GM21367 (cell line): ENCODE data around the gene NELL1.

Experiments used
- ATAC-seq: cut with Tn5 transposase; IDR thresholded peaks from one replicate; pipeline ENCODE4 v1.9.1; 2021; ENCODE audit not compliant: unreplicated experiment

NELL1 gene

DNA sequence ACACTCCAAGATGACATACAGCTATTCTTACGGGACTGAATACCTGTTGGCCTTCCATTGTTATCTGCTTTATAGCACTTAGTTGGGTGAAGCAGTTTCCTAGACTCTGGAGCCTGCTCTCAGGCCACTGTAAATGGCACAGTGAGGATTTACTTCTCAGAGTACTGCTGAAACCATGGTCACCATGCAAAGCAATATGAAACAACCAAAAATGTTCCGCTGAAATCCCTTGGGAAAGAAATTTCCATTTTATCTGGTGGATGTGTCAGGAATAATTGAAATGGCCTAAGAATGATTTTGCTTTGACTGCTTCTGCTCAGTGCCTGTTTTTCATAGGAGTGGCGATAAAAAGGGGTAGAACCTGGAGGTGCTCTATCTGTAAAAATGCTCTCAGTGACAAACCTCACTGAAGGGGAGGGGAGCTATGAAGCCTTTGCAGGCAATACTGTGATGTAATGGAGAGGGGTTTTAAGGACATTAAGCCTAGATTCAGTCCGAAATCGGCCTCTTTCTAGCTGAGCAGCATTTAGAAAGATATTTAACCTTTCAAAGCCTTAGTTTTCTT is 871.9 kb downstream of the NELL1 start:
- ATAC-seq, result no peak

DNA sequence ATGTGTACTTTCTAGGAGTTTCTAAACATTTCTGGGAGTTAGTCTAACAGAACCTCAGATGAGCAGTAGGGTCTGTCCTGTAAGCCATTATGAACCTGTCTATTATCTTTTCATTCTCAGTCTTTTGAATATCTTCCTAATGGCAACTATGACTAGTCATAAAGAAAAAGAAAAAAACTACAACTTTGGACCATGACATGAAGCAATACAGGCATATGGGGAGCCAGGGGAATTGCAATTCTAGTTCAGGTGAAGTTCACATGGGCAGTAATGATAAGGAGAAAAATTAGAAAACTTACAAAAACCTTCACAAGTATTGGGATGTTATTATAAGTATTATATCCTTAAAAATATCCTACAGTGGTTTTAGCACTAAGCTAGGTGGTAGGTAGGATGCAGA is 874.5 kb downstream of the NELL1 start:
- no peak for ATAC-seq

DNA sequence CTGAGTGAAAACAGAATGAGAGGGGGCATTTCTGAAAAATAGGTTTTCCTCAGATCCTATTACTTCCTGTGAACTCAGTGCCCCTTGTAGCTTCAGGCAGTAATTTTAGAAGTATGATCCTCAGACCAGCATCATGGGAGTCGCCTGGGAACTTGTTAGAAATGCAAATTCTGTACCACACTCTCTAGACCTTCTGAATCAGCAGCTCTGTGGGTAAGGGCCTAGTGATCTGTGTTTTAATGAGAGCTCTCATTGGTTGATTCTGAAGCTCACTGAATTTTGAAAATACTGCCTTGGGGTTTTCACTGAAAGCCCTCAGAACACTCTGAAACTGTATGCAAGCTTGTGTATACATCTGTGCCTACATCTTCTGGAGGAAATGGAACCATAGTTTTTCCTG is 876.3 kb downstream of the NELL1 start:
- no peak for ATAC-seq

DNA sequence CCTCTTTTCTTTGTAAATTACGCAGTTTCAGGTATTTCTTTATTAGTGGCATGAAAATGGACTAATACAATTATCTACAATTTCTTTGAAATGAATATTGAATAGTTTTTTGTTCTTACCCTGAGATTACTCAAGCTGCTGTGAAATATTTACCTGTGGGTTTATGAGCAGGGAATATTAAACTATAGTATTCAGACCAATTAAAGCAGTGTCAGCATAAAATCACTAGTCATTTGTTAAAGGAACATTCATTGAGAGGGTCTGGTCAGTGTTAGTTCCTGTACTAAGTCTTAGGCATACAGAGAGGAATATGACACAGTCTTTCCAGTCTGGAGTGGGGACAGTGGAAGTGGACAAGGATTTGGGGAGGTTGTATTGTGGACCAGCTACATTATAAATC is 877.3 kb downstream of the NELL1 start:
- ATAC-seq, result no peak

DNA sequence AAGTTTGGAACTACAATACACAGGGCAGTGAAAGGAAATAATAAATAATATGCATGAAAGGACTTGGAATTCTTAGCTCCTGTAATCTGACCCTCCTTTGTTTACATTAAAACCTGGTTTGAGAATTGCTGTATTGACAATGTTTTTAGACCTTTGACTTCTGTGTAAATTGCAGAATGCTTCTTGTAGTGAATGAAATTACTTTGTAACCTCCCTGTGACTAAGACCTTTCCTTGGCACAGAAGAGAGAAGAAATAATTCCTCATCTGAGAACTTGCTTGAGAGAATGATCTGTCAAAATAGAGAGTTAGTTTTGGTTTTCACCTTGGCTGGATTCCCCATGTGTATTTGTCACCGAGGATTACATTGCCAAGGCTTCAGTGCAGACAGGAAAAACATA is 883.5 kb downstream of the NELL1 start:
- ATAC-seq, result no peak

DNA sequence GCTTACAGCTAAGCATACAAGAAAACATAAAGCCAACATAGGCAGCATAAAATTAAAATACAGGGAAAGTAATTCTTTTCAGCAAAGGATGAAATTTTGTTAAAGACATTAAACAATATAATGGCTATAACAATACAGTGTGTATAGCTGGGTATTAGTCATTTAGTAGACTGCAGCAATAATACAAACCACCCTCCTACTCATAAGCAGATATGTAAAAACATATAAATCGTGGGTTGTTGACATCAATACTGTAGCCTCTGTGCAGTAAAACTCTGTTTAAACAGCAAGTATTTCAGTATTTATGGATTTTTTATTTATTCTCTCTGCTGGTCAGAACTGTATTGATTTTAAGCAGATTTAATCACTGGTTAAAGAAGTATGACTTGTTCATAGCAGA is 884.4 kb downstream of the NELL1 start:
- ATAC-seq, result no peak

DNA sequence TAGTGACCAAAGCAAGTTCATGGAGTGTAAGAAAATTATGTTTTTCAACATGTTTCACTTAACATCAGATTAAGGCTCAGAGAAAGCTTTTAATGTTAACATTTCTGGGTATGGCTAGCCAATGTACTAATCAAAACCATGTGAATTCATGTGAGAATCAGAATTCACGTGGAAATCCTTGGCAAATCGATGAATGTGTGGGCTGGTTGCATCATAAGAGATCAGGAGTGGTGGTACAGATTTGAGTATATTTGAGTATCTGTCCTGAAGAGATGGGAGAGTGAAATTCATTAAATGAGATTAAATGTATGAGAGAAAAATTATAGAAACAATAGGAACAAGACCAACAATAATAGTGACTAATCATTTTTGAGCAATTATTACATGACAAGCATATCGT is 884.9 kb downstream of the NELL1 start:
- no peak for ATAC-seq

DNA sequence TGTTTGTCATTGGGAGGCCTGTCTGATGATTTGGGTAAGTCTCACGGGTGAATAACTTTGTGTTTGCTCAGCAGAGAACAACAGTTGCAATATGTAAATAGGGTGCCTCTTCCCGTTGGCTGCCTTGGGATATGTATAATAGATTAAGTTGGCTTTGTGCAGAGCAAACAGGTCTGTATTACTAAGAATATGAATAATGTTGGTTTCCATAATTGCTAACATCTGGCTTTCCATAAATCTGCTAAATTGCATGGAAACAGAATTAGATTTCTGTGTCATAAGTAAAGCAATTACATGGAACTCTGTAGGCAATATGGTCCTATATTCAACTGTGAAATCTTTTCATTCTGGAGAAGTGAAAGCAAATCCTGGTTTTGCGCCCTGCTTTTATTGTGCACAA is 887.5 kb downstream of the NELL1 start:
- no peak for ATAC-seq

DNA sequence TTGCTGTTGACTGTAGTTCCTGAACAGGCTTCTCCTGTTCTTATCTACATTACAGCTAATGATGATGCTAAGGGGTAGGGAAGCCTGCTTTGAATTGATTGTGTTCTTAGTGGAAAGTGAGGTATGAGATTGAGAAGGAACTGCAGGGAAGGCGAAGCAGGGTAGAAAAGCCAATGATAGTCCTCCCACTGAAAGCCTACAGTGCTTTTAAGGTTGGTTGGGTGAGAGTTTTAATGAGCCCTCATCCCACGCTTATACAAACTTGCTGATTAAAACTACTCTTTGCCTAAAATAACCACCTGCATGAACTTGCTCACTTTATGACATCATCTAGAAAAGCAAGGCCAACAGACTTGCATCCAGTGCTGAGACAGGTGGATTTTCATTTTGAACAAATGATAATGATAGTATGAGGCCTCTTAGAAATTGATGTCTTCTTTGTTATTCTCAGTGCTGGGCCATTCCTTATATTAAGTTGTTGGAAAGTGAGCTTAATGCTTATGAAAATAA is 891.1 kb downstream of the NELL1 start:
- ATAC-seq, result no peak

DNA sequence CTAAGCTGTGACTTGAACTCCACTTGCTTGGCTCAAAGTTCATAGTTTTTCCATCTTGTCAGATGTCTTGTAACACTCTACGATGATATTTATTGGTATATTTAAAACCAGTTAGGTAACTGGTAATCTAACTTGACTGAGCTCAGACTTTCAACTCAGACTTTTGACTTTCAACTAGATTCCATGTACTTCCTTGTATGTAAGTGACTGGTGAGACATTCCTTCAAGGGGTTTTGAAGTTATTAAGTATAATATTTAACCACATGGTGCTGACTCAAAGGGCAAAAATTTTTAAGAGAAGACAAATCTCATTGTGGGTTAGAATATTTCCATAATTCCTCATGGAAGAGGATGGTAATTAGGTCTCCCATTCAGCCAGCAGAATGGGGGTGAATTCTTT is 892.2 kb downstream of the NELL1 start:
- no peak for ATAC-seq

DNA sequence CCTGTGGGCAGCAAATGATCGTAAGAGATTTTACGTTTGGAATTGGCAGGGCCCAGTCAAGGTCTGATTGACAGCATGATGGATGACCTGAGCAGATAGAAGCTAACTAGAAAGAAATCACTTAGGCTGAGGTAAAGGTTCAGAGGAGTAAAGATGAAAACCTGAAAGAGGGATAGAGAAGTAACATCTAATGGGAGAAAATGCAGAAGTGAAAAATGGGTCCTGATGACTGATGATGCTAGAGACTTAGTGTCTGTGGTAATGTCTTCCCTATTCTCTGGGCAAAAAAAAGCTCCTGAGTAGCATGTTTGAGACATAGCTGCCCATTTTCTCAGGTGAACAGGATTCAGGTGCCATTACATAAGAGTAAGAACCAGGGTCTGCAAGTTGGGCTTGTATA is 894.7 kb downstream of the NELL1 start:
- ATAC-seq, result no peak

DNA sequence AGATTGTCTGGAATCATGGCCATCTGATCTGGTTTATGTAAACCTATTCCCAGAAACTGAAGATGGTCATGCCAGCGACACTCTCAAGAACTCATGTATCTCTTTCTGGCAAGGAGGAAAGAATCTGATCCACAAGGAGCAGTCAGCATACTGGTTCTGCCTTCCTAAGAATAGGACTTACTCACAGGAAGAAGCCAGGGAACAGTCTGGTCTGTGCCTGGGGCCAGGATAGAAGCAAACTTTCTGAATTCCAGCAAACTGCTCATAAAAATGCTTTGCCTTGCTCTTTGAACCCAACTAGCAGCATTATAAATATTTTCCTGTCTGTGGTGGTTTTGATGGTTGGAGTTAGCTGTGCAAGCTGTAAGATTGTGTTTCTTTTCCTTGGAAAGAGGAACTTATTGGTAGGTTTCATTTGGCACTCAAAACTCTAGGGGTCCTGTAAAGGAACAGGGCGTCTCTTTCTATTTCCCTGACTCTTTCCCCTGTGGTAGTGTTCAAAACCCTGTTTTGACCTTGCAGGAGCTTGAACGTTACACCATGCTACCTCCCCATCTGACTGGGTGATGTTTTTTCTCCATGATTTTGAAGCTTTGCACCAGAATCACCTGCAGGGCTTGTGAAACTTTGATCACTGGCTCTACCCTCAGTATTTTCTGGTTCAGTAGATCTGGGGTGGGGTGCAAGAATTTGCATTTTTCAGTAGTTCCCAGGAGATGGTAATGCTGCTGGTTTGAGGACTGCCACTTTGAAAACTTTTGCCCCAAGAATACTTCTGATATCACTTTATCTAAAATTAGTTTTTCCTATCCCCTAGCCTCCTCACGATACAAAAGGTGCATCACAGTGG is 895.7 kb downstream of the NELL1 start:
- ATAC-seq, result no peak

DNA sequence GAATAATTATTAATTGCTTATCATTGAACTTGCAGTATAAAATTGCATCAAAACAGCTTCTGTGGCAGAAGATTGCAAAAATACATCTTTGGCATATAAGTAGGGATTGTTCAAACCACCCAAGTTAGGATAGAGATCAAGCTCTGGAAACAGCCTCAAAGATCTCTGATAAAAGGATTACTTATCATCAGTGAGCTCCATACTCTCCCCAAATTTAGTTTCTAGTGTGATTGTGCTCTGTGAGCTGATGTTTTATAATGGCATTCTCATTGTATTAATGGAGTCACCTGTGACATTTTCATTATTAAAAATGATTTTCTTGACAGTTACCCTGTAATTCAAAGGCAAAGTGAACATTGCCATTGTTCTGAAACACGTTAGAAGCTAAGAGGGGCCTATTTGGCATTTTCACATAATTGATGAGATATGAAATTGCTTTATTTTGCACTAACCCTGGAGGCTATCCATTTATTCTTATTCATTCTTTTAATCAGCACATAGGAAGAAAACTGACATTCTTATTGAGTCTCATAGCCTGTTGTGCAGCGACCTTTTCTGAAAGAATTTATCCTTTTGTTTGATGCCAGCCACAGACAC is 897.2 kb downstream of the NELL1 start:
- no peak for ATAC-seq

DNA sequence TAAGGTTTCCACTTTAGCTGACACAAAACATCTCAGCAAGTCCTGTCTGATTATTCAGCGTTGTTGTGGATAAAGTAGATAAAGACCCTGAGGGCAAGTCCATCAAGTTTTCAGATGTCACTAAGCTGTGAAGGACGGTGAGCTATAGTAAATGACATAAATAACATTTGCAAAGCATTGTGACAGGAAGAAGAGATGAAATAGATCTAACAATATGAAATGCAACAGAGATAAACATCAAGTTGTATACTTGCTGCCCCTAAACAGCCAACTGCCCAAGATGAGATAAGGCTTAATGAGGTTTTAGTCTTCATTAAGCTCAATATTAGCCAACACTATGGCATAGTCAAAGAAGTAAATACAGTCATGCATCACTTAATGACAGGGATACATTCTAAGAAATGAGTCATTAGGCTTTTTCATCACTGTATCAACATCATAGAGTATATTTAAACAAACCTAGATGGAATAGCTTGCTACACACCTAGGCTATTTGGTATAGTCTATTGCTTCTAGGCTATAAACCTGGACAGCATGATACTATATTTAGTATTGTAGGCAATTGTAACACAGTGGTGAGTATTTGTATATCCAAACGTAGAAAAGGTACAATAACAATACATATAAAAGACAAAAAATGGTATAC is 898.4 kb downstream of the NELL1 start:
- no peak for ATAC-seq

DNA sequence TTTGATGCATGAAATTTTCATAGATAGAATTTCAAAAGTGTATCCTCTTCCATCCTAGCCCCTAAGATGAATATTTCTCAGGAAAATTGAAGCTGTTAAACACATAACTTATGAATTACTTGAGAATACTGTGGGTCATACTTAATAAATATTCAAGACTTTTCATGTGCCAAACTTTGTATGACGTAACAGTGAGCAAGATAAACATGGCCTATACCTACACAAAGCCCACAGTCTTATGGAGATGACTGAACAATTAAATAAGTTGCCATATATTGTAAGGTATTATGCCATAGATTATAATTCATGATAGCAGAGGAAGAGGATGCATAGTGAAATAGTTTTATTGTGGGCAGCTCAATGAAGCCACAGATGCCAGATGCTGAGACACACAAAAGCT is 902.8 kb downstream of the NELL1 start:
- no peak for ATAC-seq

DNA sequence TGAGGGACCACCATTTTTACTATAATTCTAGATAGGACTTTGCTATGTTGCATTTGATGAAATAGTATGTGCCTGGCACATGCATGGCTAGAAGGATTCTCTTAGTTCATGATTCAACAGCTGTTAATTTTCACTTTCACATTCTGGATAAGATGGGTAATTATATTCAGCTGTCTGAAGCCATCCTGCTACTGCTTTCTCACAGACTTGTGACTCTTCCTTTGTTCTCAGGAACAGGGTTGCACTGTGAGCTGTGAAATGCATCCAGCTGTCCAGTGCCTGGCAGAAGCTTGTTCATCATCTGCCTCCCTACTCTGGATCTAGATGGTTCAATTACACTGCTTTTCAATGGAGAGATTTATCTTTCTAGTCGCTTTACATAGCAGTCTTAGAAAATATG is 913.4 kb downstream of the NELL1 start:
- ATAC-seq, result no peak

DNA sequence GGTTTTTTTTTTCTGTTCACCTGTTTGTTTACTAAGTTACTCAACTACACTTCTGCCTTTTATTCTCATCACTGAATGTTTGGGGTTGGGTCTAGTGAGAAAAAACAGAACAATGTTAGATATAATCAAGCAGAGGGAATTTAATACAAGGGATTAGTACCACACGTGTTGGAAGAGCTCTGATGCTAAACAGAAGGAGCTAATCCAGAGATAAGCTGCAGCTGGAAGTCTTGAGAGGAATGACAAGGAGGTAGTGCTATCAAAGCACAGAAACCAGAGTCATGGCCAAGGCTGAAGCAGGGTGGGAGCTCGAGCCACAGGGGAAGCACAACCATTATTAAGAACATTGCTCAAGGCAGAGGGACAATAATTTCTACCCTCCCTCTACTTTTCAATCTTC is 919.4 kb downstream of the NELL1 start:
- ATAC-seq, result no peak

DNA sequence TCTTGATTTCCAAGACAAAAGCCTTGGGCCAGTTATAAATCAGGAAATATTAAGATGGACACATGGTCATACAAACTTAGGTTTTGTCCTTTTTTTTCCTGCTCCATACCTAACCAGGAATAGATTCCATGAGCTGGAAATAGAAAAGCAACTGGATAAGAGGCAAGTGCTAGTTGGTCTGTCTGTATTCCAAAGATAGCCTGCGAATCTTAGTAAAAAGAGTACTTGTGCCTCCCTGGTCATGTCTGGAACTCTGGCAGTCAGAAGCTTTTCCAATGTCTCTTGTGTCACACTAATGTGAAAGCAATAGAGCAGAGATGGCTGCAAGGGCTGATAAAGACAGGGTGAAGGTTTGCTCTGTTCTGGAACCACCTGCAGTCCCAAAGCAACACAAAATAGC is 933.3 kb downstream of the NELL1 start:
- no peak for ATAC-seq

DNA sequence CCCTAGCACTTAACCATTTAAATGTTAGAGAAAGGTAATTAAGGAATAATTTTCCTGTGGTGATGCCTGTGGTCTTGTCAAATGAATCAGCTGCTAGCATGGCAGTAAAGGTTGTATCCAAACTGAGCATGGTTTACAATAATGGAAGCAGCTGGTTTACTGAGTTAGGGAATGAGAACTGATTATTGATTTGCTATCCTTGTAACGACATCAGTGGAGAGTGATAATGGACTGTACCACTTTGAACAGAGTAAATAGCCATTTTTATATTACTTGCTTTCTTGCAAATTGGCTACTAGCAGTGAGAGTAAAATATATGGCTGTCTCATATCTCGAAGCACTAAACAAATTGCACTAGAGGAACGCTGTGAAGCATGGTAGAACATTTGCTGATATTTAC is 934.5 kb downstream of the NELL1 start:
- no peak for ATAC-seq

DNA sequence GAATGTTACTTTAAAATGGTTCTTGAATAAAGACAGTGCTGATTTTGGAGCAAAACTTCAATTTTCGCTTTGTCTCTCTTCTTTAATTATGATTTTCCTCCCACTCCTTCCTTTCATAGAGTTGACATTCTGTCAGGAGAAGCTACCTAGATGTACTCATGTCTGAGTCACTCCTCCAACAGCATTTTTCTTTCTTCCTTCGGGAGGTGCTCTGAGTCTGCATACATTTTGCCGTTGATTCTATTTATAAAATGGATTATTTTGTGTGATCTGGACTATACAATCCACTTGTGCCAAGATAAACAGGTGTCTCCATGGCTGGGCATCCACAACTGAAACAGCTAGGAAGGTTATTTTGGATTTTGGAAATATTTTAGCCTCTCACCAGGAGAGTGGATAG is 935.2 kb downstream of the NELL1 start:
- no peak for ATAC-seq

DNA sequence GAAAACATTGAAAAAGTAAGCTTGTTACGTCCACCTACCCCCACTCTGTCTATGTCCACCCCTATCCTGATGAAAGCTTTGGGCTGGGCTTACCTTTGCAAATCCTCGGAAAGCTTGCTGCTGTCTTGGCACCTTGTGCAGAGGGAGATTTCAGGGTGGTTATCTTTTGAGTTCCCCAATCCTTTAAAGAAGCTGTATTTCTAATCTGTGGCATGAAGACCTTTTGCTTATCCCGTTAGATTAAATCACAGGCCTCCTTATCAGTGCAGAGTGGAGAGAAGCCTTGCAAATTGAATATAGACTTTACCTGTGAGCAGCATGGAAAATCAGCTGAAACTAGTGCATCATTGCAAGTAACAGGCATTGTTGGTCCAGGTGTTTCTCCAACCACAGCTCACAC is 942.9 kb downstream of the NELL1 start:
- ATAC-seq, result no peak

DNA sequence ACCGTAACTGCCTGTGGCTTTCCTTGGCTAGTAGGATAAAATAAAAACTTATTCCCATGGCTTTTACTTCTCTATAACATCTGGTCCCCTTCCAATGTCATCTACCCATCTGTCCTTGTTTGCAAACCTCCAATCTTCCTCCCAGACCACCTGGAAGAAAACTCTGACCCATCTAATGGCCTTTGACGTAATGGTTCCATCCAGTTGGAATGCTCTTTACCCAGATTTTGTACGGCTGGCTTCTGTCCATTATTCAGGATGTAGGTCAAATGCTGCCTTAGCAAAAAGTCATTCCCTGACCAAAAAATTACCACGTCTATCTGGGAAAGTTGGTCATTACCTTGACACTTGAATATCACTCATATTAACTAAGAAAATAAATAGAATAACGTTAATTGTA is 945.6 kb downstream of the NELL1 start:
- no peak for ATAC-seq
